K562 (cell line): ENCODE measurements around the gene DGCR8. TPM values are rescaled to one million over a fixed set of nuclear protein-coding genes. Genes with fewer than 3 reads are reported as not detected.
A peak's percentile ranks its signal among the peaks of the same experiment; 100 is the strongest.

Experiments
- CBX1 ChIP-seq: sonication (generic); IDR thresholded peaks from 2 replicates; pipeline ENCODE4 v1.6.1; 2016; ENCODE audit warnings: antibody characterized with exemption, low read depth, mild to moderate bottlenecking
- HBP1 ChIP-seq: fragments of 450-650 bp; formaldehyde crosslinking; IDR thresholded peaks from 2 replicates; pipeline ENCODE4 v1.4.0; 2022; ENCODE audit warnings: missing genetic modification characterization
- HNRNPH1 ChIP-seq: fragments of 200-400 bp; formaldehyde crosslinking; optimal IDR thresholded peaks from 2 replicates; pipeline ENCODE3; 2017; ENCODE audit warnings: low read depth, mild to moderate bottlenecking, low read length, moderate library complexity
- JUND ChIP-seq, 2 experiments: IDR thresholded peaks; 2 replicates in 1 of 2; 3 replicates in 1 of 2; pipeline ENCODE4 v1.6.1; 2011; ENCODE audit warnings: borderline replicate concordance in 2 of 2, low read depth in 2 of 2, low read length in 2 of 2, improper control_type of control experiment in 1 of 2, missing biosample characterization in 1 of 2, missing genetic modification characterization in 1 of 2, missing genetic modification reagents in 1 of 2
- LARP7 ChIP-seq: fragments of 450-650 bp; IDR thresholded peaks from 2 replicates; pipeline ENCODE4 v1.6.1; 2016
- NCOA4 ChIP-seq: fragments of 450-650 bp; IDR thresholded peaks from 2 replicates; pipeline ENCODE4 v1.6.1; 2018; ENCODE audit warnings: mild to moderate bottlenecking; ENCODE audit not compliant: partially characterized antibody
- PHF20 ChIP-seq: fragments of 450-650 bp; IDR thresholded peaks from 2 replicates; pipeline ENCODE4 v1.6.1; 2018; ENCODE audit not compliant: partially characterized antibody
- RBM25 ChIP-seq: fragments of 200-400 bp; formaldehyde crosslinking; IDR thresholded peaks from 2 replicates; pipeline ENCODE4 v1.6.1; 2018; ENCODE audit warnings: low read length, low read depth, moderate library complexity; ENCODE audit not compliant: severe bottlenecking
- RHOXF2B ChIP-seq: fragments of 250-450 bp; sonication (Bioruptor Pico); conservative IDR thresholded peaks from 2 replicates; pipeline ENCODE4 v1.5.1; 2021
- SMAD2 ChIP-seq: fragments of 150-350 bp; IDR thresholded peaks from 2 replicates; pipeline ENCODE4 v1.6.1; 2014; ENCODE audit warnings: low read depth, mild to moderate bottlenecking, low read length
- SMAD4 ChIP-seq: fragments of 250-450 bp; sonication (Bioruptor Pico); conservative IDR thresholded peaks from 2 replicates; pipeline ENCODE4 v1.8.0; 2021; ENCODE audit warnings: inconsistent platforms, mild to moderate bottlenecking, moderate library complexity
- SNAPC5 ChIP-seq: fragments of 250-450 bp; sonication (Bioruptor Pico); IDR thresholded peaks from 2 replicates; pipeline ENCODE4 v1.8.0; 2021; ENCODE audit warnings: moderate library complexity, mild to moderate bottlenecking, inconsistent platforms
- SRSF1 ChIP-seq: fragments of 200-400 bp; formaldehyde crosslinking; IDR thresholded peaks from 2 replicates; pipeline ENCODE4 v1.6.1; 2017; ENCODE audit warnings: mild to moderate bottlenecking, low read depth, low read length, moderate library complexity
- ZNF140 ChIP-seq: fragments of 250-450 bp; sonication (Bioruptor Pico); IDR thresholded peaks from 2 replicates; pipeline ENCODE4 v1.8.0; 2021; ENCODE audit warnings: moderate library complexity, mild to moderate bottlenecking, inconsistent platforms
- ZNF253 ChIP-seq: fragments of 250-450 bp; sonication (Bioruptor Pico); conservative IDR thresholded peaks from 2 replicates; pipeline ENCODE4 v1.6.1; 2021; ENCODE audit warnings: mild to moderate bottlenecking
- ZNF316 ChIP-seq: fragments of 450-650 bp; IDR thresholded peaks from 2 replicates; pipeline ENCODE4 v1.6.1; 2016
- ZNF445 ChIP-seq: fragments of 250-450 bp; sonication (Bioruptor Pico); IDR thresholded peaks from 2 replicates; pipeline ENCODE4 v1.4.0; 2020; ENCODE audit warnings: low read depth, mild to moderate bottlenecking, moderate library complexity
- ZNF449 ChIP-seq: fragments of 250-450 bp; sonication (Bioruptor Pico); IDR thresholded peaks from 2 replicates; pipeline ENCODE4 v1.8.0; 2022; ENCODE audit warnings: moderate library complexity, mild to moderate bottlenecking, inconsistent platforms
- ZNF655 ChIP-seq: fragments of 250-450 bp; sonication (Bioruptor Pico); IDR thresholded peaks from 2 replicates; pipeline ENCODE4 v1.5.0; 2021
- polyA plus RNA-seq, 8 experiments: library from polyadenylated mRNA; depleted of rRNA in 4 of 8; stranded (reverse) in 5 of 8; unstranded in 3 of 8; fragments of >200 nt; fragmentation: Nextera tagmentation in 2 of 8; fragmentation: Illumina TruSeq in 1 of 8; extraction: Ambion mirVana in 2 of 8; extraction: Trizol in 1 of 8; gene quantifications; 2 replicates each; pipeline versions ENCODE4 v1.2.1 to v1.2.3, GENCODE V29; 2011 to 2014; ENCODE audit warnings: inconsistent platforms in 1 of 8, missing spikeins in 1 of 8
- total RNA-seq, 7 experiments: library from RNA; depleted of rRNA in 6 of 7; stranded (reverse); fragments of >200 nt in 6 of 7; fragmentation: Illumina TruSeq in 2 of 7; extraction: Trizol in 2 of 7; gene quantifications; 2 replicates each; pipeline versions ENCODE4 v1.2.1 to v1.2.3, GENCODE V29; 2011 to 2021; ENCODE audit warnings: low replicate concordance in 1 of 7
- TF ChIP-seq, protein P1 (sequence below): fragments of 250-450 bp; sonication (Bioruptor Pico); IDR thresholded peaks from 2 replicates; pipeline ENCODE4 v1.8.0; 2021; ENCODE audit warnings: moderate library complexity, mild to moderate bottlenecking, inconsistent platforms
- TF ChIP-seq, protein P2 (sequence below): fragments of 250-450 bp; sonication (Bioruptor Pico); IDR thresholded peaks from 2 replicates; pipeline ENCODE4 v1.4.0; 2020; ENCODE audit warnings: borderline replicate concordance

DGCR8 gene
- total and polyA plus RNA-seq, 9 of the 15 experiments (the other 6 are each of a cell fraction or from before 2014, with no cell fraction given): 5.9 to 144 (median 80.1) TPM

- TF ChIP-seq, protein P1, sequence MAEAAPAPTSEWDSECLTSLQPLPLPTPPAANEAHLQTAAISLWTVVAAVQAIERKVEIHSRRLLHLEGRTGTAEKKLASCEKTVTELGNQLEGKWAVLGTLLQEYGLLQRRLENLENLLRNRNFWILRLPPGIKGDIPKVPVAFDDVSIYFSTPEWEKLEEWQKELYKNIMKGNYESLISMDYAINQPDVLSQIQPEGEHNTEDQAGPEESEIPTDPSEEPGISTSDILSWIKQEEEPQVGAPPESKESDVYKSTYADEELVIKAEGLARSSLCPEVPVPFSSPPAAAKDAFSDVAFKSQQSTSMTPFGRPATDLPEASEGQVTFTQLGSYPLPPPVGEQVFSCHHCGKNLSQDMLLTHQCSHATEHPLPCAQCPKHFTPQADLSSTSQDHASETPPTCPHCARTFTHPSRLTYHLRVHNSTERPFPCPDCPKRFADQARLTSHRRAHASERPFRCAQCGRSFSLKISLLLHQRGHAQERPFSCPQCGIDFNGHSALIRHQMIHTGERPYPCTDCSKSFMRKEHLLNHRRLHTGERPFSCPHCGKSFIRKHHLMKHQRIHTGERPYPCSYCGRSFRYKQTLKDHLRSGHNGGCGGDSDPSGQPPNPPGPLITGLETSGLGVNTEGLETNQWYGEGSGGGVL: 0 out of 2 replicates have a peak, but pooled peaks have one; percentile 21
- TF ChIP-seq RBM25 (no peak), NCOA4 (no peak), SNAPC5 (no peak), ZNF140 (no peak), ZNF655 (CRISPR knock-in tag) (no peak), HNRNPH1 (no peak), SMAD4 (CRISPR knock-in tag) (no peak), ZNF449 (CRISPR knock-in tag) (no peak), HBP1 (CRISPR knock-in tag) (peak; percentile 83), ZNF445 (0 out of 2 replicates have a peak, but pooled peaks have one; percentile 30), ZNF316 (no peak), SRSF1 (no peak), ZNF253 (CRISPR knock-in tag) (no peak), LARP7 (no peak), PHF20 (no peak), RHOXF2B (CRISPR knock-in tag) (0 out of 2 replicates have a peak, but pooled peaks have one; percentile 20), JUND (IDR thresholded peaks at IDR 0.05; ENCODE audit: borderline replicate concordance, low read depth, low read length) (no peak), JUND (tag; IDR thresholded peaks at IDR 0.05; ENCODE audit: borderline replicate concordance, low read depth, low read length) (0 out of 3 replicates have a peak, but pooled peaks have one; percentile 19), CBX1 (peak; percentile 56; the same call in 1 of the 2 replicates), SMAD2 (no peak)
- TF ChIP-seq, protein P2, sequence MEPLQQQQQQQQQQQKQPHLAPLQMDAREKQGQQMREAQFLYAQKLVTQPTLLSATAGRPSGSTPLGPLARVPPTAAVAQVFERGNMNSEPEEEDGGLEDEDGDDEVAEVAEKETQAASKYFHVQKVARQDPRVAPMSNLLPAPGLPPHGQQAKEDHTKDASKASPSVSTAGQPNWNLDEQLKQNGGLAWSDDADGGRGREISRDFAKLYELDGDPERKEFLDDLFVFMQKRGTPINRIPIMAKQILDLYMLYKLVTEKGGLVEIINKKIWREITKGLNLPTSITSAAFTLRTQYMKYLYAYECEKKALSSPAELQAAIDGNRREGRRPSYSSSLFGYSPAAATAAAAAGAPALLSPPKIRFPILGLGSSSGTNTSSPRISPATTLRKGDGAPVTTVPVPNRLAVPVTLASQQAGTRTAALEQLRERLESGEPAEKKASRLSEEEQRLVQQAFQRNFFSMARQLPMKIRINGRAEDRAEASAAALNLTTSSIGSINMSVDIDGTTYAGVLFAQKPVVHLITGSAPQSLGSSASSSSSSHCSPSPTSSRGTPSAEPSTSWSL: no peak
These were observed 47.4 kb downstream of the DGCR8 start (continued) for GRCh38 chr22:20127318-20127868.
